H1 (cell line): ENCODE measurements around the gene ALK. TPM values are rescaled to one million over a fixed set of nuclear protein-coding genes. Genes with fewer than 3 reads are reported as not detected.

Experiments used
- ASH2L ChIP-seq: fragments of 200-600, 300-600 bp; sonication (generic); IDR thresholded peaks from one replicate; pipeline ENCODE4 v1.7.1; 2017; ENCODE audit warnings: low read length
- FOSL1 ChIP-seq: IDR thresholded peaks from 2 replicates; pipeline ENCODE4 v1.6.1; 2011; ENCODE audit warnings: mild to moderate bottlenecking, low read depth, low read length, moderate library complexity; ENCODE audit not compliant: insufficient read depth
- JUN ChIP-seq: IDR thresholded peaks from 2 replicates; pipeline ENCODE4 v1.6.1; 2011; ENCODE audit warnings: low read depth, mild to moderate bottlenecking, improper control_type of control experiment, low read length
- KDM5A ChIP-seq: fragments of 200-600 bp; IDR thresholded peaks from 2 replicates; pipeline ENCODE4 v1.7.1; 2012; ENCODE audit warnings: mild to moderate bottlenecking, low read length, inconsistent platforms, mixed read lengths
- MAFK ChIP-seq: IDR thresholded peaks from 2 replicates; pipeline ENCODE4 v1.6.1; 2012; ENCODE audit warnings: low read depth, mild to moderate bottlenecking, improper control_type of control experiment, low read length
- POU5F1 ChIP-seq: IDR thresholded peaks from 2 replicates; pipeline ENCODE4 v1.6.1; 2011; ENCODE audit warnings: low read depth, mild to moderate bottlenecking, low read length, moderate library complexity
- SIX5 ChIP-seq: IDR thresholded peaks from 2 replicates; pipeline ENCODE4 v1.6.1; 2011; ENCODE audit warnings: mild to moderate bottlenecking, low read depth, low read length
- SP2 ChIP-seq: IDR thresholded peaks from 2 replicates; pipeline ENCODE4 v1.6.1; 2012; ENCODE audit warnings: mild to moderate bottlenecking, low read length, inconsistent platforms
- polyA plus RNA-seq, 7 experiments: library from polyadenylated mRNA; depleted of rRNA in 3 of 7; stranded (reverse) in 5 of 7; unstranded in 2 of 7; fragments of >200 nt in 5 of 7; fragments of 200-250 nt in 2 of 7; gene quantifications; 1 replicate in 5 of 7; 2 replicates in 1 of 7; 4 replicates in 1 of 7; pipeline versions ENCODE4 v1.2.1 to v1.2.3, GENCODE V29; 2011 to 2013; ENCODE audit warnings: missing spikeins in 2 of 7, mixed read lengths in 2 of 7
- total RNA-seq: library from RNA; stranded (reverse); fragmentation: NEBNext Ultra II Directional; extraction: Animal tissue kit (Norgen Biotek cat#: 25700); gene quantifications from 2 replicates; pipeline ENCODE4 v1.2.1, GENCODE V29; 2021

ALK gene
- total and polyA plus RNA-seq, 2 of the 8 experiments (the other 6 are each of a cell fraction or from before 2014, with no cell fraction given), result 0.02 to 0.09 TPM

GRCh38 chr2:29855924-29856639 lies 65.3 kb downstream of the ALK start (continued):
- no peak for TF ChIP-seq ASH2L
- no peak for TF ChIP-seq POU5F1
- no peak for TF ChIP-seq SIX5
- TF ChIP-seq JUN, result no peak
- no peak for TF ChIP-seq SP2
- TF ChIP-seq FOSL1, result no peak
- no peak for TF ChIP-seq MAFK
- TF ChIP-seq KDM5A, result no peak
